ENCODE measurements around the gene CEP350.
"Not testable (repeated sequence)": the region's sequence is repeated elsewhere in the genome, so short reads cannot be mapped to it uniquely, and the experiment has no call there.

The CEP350 gene

GRCh38 chr1:179958359-179958758 lies 3.7 kb downstream of the CEP350 start:
- Mint-ChIP-seq H3K27me3 (no peaks in the 10 kb centered on the region), H3K4me1 (peaks cover 47% of the 10 kb centered on the region), H3K36me3 (peaks cover 23% of the 10 kb centered on the region), H3K9me3 (no peaks in the 10 kb centered on the region), H3K4me3 (no peak overlapping the region), H3K27ac (no peak overlapping the region)
- CTCF ChIA-PET = no interaction called here
- DNase-seq = no peak

GRCh38 chr1:179962168-179962567 lies 7.6 kb downstream of the CEP350 start:
- CTCF ChIA-PET, DNase-seq, H3K27ac Mint-ChIP-seq, H3K4me3 Mint-ChIP-seq, H3K27me3 Mint-ChIP-seq: not testable (repeated sequence)
- Mint-ChIP-seq H3K36me3 (peaks cover 39% of the 10 kb centered on the region), H3K4me1 (peaks cover 39% of the 10 kb centered on the region), H3K9me3 (peaks cover 12% of the 10 kb centered on the region)

GRCh38 chr1:179966551-179966950 lies 11.9 kb downstream of the CEP350 start:
- no peak overlapping the region for H3K27ac Mint-ChIP-seq
- no peak for DNase-seq
- peaks cover 45% of the 10 kb centered on the region for H3K36me3 Mint-ChIP-seq
- CTCF ChIA-PET = no interaction called here
- no peaks in the 10 kb centered on the region for H3K27me3 Mint-ChIP-seq
- H3K4me3 Mint-ChIP-seq = no peak overlapping the region
- H3K4me1 Mint-ChIP-seq = peaks cover 35% of the 10 kb centered on the region
- H3K9me3 Mint-ChIP-seq = peaks cover 14% of the 10 kb centered on the region

- no peak for DNase-seq
- H3K4me3 Mint-ChIP-seq = no peak overlapping the region
- peaks cover 14% of the 10 kb centered on the region for H3K9me3 Mint-ChIP-seq
- H3K4me1 Mint-ChIP-seq = peaks cover 32% of the 10 kb centered on the region
- H3K27me3 Mint-ChIP-seq = no peaks in the 10 kb centered on the region
- peaks cover 33% of the 10 kb centered on the region for H3K36me3 Mint-ChIP-seq
- no peak overlapping the region for H3K27ac Mint-ChIP-seq
- CTCF ChIA-PET = no interaction called here
Measured at GRCh38 chr1:179968284-179968993, 13.8 kb downstream of the CEP350 start.

- Mint-ChIP-seq H3K4me1 (peaks cover 25% of the 10 kb centered on the region), H3K27me3 (no peaks in the 10 kb centered on the region), H3K4me3 (no peak overlapping the region), H3K27ac (no peak overlapping the region), H3K36me3 (peaks cover 30% of the 10 kb centered on the region), H3K9me3 (peaks cover 14% of the 10 kb centered on the region)
- CTCF ChIA-PET = no interaction called here
- DNase-seq = no peak
Measured at GRCh38 chr1:179968994-179969919, 14.6 kb downstream of the CEP350 start.

GRCh38 chr1:179969962-179970361 lies 15.4 kb downstream of the CEP350 start:
- no peaks in the 10 kb centered on the region for H3K27me3 Mint-ChIP-seq
- CTCF ChIA-PET = no interaction called here
- H3K4me1 Mint-ChIP-seq = peaks cover 18% of the 10 kb centered on the region
- H3K9me3 Mint-ChIP-seq = peaks cover 11% of the 10 kb centered on the region
- no peak overlapping the region for H3K27ac Mint-ChIP-seq
- no peak for DNase-seq
- peaks cover 28% of the 10 kb centered on the region for H3K36me3 Mint-ChIP-seq
- no peak overlapping the region for H3K4me3 Mint-ChIP-seq

- peaks cover 2% of the 10 kb centered on the region for H3K9me3 Mint-ChIP-seq
- H3K4me1 Mint-ChIP-seq = peaks cover 16% of the 10 kb centered on the region
Measured at GRCh38 chr1:179971563-179972496, 17.2 kb downstream of the CEP350 start.

GRCh38 chr1:179973198-179974110 lies 18.8 kb downstream of the CEP350 start:
- H3K4me1 Mint-ChIP-seq = peaks cover 16% of the 10 kb centered on the region
- H3K27ac Mint-ChIP-seq = no peak overlapping the region
- no peak overlapping the region for H3K4me3 Mint-ChIP-seq

More at GRCh38 chr1:179971563-179972496, 17.2 kb downstream of the CEP350 start:
- peaks cover 17% of the 10 kb centered on the region for H3K36me3 Mint-ChIP-seq
- H3K27ac Mint-ChIP-seq = no peak overlapping the region
- no peaks in the 10 kb centered on the region for H3K27me3 Mint-ChIP-seq
- DNase-seq = no peak
- H3K4me3 Mint-ChIP-seq = no peak overlapping the region
- CTCF ChIA-PET = no interaction called here

GRCh38 chr1:179976970-179977651 lies 22.5 kb downstream of the CEP350 start:
- Mint-ChIP-seq H3K9me3 (peaks cover 3% of the 10 kb centered on the region), H3K4me1 (peaks cover 2% of the 10 kb centered on the region), H3K36me3 (peaks cover 14% of the 10 kb centered on the region), H3K4me3 (no peak overlapping the region), H3K27ac (no peak overlapping the region), H3K27me3 (no peaks in the 10 kb centered on the region)
- CTCF ChIA-PET = interaction anchor here (0.6 kb wide), 1 partner anchor 961 kb away, joined by 3 read pairs; no protein-coding TSS in a partner anchor
- DNase-seq = no peak

More at GRCh38 chr1:179973198-179974110, 18.8 kb downstream of the CEP350 start:
- DNase-seq = no peak
- Mint-ChIP-seq H3K9me3 (no peaks in the 10 kb centered on the region), H3K36me3 (peaks cover 16% of the 10 kb centered on the region), H3K27me3 (no peaks in the 10 kb centered on the region)
- CTCF ChIA-PET = no interaction called here

GRCh38 chr1:179978199-179979079 lies 23.8 kb downstream of the CEP350 start:
- Mint-ChIP-seq H3K27ac (no peak overlapping the region), H3K9me3 (peaks cover 3% of the 10 kb centered on the region), H3K36me3 (peaks cover 13% of the 10 kb centered on the region), H3K4me1 (peaks cover 2% of the 10 kb centered on the region), H3K4me3 (no peak overlapping the region), H3K27me3 (no peaks in the 10 kb centered on the region)
- DNase-seq = no peak
- CTCF ChIA-PET = no interaction called here

GRCh38 chr1:179984101-179984500 lies 29.5 kb downstream of the CEP350 start:
- Mint-ChIP-seq H3K27ac (no peak overlapping the region), H3K4me1 (no peaks in the 10 kb centered on the region), H3K27me3 (no peaks in the 10 kb centered on the region), H3K4me3 (no peak overlapping the region), H3K36me3 (peaks cover 13% of the 10 kb centered on the region), H3K9me3 (peaks cover 3% of the 10 kb centered on the region)
- no peak for DNase-seq
- CTCF ChIA-PET = no interaction called here

GRCh38 chr1:179984942-179985341 lies 30.3 kb downstream of the CEP350 start:
- peaks cover 9% of the 10 kb centered on the region for H3K36me3 Mint-ChIP-seq
- H3K27ac Mint-ChIP-seq = no peak overlapping the region
- DNase-seq = no peak
- no peaks in the 10 kb centered on the region for H3K27me3 Mint-ChIP-seq
- CTCF ChIA-PET = no interaction called here
- H3K4me1 Mint-ChIP-seq = no peaks in the 10 kb centered on the region
- H3K9me3 Mint-ChIP-seq = peaks cover 1% of the 10 kb centered on the region
- H3K4me3 Mint-ChIP-seq = no peak overlapping the region
